COLO668 (cell line): ENCODE results near the gene RELT.

Experiments
- DNase-seq: peaks from one replicate; lab custom pipeline; 2025; ENCODE audit not compliant: unreplicated experiment; lab: John Stamatoyannopoulos, UW

The RELT gene

DNA sequence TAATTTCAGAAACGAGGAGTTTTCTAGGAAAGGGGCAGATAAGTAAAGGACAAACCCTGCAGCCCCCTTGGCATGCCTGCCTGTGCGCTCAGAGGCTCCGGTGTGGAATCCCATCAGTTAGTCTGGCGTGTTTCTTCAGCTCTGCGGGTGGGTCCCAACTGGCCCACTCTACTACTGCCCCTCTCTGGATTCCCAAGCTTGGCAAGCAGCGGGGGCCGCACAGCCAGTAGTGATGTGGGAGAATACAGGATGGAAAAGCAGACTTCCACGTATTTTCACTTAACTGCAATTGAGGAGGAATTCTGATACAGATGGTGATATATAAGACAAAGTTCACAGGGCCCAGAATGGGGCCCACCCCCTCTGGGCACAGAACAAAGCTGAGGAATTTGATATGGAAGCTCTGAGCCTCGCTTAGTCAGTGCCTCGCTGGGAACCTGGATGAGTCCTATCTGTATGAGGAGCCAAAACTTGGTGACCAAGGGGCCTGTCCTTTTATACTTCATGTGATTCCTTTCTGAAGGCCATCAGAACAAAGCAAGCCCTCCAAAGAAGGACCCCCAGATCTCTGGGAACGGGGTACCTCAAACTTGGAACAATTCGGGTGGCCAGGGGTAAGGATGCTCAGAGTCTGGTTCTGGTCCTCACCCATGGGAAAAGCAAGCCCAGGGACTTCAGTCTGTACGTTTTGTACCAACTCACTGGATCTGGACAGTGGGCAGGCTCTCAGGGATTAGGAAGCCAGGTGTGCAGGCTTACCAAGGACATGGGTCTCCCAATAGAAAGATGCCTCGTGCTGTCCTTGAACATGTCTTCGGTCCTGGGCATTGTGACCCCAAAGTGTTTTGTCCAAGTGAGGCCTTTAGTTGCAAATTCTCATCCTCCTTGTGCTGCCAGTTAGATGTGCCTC lies 26.0 kb downstream of the RELT start:
- DNase-seq, result no peak

DNA sequence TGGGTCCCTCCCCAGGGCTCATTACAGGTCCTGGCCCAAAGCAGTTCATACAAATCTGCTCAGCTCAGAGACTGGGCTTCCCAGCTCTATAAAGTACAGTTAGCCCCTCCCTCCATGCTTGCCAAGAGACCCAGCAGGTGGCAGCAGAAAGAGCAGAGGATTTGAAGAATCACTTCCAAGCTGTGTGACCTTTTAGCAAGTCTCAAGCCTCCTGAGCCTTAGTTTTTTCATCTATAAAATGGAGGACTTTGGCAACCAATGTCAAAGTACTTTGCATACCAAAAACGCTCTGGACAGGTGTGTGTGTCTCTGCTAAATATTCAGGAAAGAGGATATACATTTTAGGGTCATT lies 26.6 kb downstream of the RELT start:
- no peak for DNase-seq

DNA sequence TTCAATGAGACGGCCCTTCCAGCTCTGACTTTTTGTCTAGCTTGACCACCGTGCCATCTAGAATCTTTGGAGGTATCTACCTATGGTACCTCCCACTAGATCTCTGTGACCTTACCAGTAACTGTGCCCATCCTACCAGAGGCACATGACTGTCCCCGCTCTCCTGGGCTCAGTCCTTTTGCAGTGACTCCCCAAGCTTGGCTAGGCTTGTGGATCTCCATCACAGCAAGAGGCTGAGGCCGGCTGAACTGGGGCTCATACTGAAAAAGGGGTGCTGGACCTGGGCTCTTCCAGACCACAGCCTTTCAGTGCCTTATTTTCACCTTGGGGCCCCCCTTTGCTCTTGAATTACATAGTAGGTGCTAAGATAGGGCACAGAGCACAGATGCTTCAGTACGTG lies 27.3 kb downstream of the RELT start:
- no peak for DNase-seq

DNA sequence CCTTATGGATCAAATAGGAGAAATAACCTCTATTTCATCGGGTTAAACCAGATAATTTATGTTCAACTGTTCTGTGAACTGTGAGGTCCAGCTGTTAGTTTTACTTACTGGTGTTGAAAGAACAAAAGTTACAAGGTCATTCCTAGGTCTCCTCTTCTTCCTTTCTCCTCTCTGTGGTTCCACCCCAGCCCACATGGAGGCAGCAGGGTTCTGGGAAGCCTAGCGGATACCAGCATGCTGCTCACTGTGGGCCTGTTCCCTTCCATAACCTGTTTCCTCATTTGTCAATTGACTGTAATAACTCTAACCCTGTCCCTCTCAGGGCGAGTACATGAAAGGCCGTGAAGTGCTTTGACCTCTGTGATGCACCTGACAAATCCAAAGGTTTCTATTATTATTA lies 27.8 kb downstream of the RELT start:
- peak; percentile 8 for DNase-seq

DNA sequence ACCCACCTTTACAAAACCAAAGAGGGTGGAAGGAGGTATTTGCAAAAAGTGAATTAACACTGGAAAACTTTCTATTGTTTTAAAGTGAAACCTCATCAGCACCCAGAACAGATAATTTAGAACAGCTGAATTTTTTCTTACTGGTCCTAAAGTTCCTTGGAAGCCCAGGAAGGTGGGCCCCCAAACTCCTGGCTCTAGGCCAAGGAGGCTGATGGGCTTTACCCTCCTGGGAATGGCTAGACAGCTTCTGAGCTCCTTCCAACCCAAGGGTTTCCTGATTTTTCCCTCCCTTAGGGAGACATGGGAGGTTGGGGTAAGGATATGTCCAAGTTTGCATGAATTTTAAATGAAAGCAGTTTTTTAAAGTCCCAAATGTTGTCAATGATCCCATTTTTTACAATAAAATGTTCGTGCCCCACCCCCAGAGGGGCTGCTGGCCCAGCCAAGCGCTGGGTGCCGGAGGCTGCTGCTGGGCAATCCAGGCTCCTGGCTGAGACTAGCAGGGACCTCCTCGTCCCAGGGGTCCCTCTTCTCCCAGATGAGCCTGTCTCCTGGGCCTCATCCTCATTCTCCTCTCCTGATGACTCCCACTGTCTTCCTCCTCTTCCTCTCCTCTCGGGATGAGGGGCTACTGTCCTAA lies 28.4 kb downstream of the RELT start:
- no peak for DNase-seq

DNA sequence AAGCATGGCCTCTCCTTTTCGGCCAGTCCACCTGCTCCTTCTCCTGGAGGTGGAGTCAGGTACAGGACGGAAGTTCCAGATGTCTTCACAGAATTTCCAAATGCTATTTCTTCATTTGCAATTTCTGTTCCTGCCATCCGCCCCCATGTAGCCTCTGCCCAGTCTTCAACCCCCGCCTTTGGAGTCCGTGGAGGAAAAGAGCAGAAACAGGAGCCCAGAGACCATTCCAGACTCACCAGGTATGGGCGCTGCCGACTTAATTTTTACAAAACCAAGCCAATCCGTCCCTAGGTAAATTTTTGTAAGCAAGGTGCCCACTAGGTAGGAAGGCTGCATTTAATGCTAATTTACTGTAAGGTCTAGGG lies 28.9 kb downstream of the RELT start:
- DNase-seq, result no peak

DNA sequence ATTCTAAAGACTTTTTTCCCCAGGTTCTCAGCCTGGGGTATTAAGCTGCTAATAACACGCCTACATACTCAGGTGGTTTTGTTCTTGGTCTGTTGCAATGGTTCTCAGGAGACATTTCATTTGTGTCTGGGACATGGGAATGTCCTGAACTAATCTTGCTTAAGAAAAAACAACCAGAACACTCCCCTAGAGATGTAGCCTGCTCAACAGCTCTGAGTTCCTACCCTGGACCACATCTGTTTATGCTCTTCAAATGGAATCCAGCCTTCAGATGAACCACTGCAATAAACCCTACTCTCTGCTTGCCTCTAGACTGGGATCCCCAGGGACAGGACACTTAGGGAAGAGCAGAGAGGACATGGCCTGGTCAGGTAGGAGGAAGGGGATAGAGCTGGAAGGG lies 29.9 kb downstream of the RELT start:
- no peak for DNase-seq

DNA sequence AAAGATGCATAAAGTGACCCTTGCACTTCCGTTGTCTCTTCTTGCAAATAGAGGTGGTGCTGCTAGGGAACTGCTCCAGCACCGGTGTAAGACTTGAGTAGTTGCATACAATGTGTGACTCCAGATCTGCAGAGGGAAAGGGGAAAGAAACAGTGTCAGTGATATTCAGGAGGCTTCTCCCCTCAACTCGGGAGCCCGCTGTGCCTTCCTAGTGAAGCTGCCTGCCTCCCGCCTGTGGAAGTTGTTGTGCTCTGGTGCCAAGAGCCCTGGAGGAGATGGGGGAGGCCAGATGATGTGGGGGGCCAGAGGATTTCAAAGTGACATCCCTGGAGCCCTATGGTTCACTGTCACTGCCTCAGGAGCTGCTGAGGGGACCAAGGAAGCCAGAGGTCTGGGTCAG lies 30.4 kb downstream of the RELT start:
- no peak for DNase-seq

DNA sequence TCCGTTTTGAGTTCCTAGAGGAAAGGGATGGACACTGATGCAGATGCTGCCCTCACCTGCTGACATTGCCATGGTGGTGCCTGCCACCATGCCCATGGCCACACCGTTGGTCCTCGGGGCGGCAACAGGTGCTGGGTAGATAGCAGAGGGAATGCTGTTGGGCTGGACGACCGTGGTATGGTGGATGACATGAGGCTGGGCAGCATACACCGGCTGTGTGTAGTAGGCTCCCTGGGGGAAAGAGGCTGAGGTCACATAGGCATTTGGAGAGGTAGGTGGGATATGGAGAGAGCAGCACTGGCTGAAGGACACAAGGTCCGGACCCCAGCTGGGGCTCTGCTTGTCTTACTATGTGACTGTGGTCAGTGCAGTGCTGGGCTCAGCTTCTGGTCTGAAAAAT lies 33.2 kb downstream of the RELT start:
- DNase-seq, result no peak

DNA sequence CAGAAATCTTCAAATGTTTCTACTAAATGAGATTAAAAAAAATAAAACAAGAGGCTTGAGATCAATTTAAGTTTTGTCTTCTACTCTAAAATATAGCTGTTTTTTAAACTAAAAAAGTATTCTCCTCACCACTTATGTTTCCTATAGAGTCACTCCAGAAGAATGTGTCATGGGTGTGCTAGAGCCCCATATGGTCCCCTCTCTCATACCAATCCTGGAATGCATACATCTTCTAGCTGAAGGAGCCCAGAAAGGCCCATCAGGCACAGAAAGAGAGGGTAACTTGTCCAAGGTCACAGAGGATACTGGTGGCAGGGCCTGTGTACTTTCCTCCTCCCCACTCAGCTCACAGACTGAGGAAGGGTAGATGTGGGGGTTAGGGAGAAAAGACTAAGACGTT lies 34.4 kb downstream of the RELT start:
- DNase-seq, result no peak

DNA sequence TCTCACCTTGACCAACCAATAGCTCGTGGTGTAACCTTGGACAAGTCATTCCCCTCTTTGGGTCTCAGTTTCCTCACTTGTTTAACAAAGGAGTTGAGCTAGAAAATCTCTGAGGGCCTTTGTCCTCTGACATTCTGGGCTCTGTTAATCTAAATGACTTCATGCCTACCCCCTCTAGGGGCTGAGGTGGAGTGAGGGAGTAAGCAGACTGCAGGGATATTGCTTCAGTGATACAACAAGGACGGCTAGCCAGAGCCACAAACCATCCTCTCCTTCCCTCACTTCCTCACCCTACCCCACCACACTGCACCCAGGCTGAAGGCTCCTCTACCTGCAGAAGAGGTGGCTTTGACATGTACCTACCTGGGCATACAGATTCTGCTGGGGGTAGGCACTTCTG lies 34.8 kb downstream of the RELT start:
- DNase-seq, result no peak

DNA sequence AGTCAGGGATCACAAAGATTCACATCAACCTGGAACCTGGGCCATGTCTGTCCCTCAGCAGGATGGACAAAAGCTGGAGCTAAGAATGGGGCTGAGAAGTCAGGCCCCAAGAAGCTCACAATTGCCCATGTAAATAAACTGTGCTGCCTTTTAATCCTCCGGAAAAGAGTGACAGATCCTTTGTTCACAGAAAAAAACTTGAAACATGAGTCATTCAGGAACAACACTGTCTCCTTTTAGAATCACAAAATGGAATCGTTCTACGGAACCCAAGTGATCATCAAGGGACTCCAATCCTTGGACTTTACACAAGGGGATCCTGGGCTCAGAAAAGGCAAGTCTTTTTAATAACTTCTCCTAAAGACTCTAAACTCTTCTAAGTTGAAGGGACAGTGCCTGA lies 36.1 kb downstream of the RELT start:
- no peak for DNase-seq

DNA sequence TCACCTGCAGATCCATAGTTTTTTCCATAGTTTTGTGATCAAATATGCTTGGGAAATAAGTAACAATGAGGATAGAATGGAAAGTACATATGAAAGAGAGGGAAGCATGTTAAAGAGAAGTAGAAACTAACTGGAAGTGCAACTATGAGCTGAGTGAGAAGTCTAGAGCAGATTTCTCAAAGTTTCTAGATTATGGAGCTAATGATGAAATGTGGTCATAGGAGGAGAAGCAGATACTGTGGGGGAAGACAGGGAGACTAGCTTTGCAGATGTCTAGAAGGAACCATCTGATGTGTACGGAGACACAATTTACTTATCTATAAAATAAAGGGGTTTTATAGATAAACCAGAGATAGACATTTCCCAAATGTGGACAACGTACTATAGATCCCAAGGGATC lies 37.1 kb downstream of the RELT start:
- DNase-seq, result no peak

DNA sequence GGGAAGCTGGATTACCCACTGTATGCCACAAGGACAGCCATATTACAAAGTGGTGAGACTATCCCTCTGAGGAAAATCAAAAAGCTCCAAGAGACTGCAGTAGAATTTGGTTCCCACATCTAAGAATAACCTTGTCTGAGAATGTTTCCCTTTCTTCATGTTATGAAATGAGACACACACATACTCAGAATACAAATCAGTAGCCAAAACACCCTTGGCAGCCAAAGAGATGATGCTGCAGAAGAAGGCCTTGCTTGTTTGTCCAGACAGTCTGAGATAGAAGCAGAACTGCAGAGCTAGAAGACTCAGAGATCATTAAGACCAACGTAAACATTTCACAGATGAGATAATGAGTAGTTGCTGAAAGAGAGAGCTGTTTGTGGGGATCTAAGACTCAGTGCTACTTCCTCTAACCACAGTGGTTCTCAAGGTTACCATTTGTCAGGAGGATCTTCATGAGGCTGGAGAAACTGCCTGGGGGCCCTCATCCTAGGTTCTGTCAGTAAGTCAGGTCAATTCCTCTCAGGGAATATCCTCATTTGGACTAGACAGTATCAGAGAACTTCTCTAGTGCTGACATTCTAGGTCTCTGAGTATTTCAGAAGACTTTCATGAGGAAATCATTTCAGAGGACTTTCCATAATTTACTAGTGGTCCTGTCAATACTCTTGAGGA lies 38.9 kb downstream of the RELT start:
- DNase-seq, result no peak

DNA sequence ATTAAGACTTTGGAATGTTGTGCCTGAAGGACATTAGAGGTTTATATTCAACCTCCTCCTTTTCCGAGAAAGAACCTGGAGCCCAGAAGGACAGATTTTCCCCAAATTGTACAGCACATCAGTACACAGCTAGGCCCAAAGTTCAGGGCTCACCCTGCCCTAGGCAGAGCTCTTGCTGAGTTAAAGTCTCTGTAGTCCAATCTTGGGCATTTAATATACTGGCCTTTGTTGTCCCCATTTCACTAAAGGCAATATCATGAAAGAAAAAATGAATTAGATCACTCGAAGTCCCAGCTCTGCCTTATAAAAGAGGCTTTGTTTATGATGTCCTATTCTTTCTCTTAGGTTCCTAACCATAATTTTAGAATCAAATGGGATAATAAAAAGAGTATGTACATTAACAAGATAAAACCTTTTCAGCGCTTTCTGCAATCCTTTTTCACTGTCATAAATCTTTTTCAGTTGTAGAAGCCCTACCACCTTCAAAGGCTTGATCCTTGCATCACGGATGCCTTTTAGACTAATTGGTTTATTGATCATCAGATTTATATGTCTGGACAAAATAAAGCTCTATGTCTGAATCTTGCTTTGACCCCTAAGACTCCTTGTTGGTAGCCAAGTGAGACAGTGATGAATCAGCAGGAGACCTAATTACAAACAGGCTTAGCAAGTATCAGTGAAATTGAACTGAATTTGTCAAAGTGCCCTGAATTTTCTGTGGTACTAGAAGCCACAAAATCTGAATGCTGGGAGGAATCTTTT lies 39.8 kb downstream of the RELT start:
- DNase-seq, result no peak

DNA sequence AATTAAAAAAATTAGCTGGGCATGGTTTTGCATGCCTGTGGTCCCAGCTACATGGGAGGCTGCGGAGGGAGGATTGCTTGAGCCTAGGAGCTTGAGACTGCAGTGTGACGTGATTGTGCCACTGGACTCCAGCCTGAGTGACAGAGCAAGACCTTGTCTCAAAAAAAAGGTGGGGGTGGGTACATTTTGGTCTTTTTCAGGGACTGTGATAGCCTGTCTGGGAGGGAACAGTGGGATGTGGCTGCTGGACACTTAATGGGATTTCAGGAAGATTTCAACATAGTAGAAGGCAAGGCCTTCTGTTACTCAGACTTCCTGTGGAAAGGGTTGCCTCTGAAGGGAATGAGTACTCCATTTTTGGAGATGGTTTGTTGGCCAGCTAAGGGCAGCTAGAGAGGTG lies 40.6 kb downstream of the RELT start:
- no peak for DNase-seq

DNA sequence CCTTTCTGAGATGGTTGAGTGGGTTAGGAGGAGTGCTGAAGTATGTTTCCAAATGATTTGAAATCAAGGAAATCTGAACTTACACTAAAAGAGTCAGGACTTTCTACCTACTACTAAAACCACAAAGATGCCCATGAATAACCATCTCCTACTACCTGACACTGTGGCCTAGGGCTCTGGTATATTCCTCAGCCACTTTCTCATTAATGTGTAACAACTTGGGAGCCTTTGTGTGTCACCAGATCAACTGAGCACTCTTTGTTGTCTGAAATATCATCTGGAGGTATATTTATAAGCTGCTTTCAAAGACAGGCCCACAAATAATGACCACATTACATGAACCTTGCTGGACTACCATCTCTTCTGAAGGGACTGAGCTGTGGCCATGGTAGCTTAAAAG lies 43.9 kb downstream of the RELT start:
- DNase-seq, result no peak

DNA sequence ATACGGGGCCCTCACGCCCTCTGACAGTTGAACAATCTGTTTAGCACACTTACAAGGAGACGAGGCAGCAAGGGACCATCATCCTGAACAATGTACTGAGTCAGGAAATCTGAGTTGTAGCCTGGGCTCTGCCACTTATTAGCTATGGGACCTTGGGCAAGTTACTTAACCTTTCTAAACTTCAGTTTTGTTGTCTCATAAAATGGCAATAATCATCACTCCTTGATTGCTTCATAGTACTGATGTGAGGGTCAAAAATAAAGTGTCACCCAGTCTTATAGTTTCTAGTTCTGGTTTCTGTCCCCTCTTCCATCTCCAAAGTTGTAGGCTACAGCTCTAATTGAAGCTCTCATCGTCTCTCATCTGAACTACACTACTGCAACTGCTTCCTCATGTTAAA lies 46.7 kb downstream of the RELT start:
- no peak for DNase-seq

DNA sequence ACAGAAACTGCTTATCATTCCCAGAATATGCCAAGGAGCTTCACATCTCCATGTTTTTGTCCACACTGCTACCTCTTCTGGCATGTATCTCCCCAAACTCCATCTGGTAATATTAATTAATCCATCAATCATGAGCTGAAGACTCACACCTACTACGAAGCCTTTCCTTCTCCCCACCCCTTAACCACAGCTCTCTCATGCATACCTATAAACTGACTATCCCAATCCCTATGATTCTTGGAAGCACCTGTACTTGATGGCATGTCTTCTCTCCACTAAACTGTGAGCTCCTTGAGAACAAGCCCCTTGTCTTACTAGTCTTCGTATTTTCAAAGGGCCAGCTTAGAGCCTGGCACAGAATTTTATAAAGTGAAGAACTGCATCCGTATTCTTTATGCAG lies 47.3 kb downstream of the RELT start:
- no peak for DNase-seq

DNA sequence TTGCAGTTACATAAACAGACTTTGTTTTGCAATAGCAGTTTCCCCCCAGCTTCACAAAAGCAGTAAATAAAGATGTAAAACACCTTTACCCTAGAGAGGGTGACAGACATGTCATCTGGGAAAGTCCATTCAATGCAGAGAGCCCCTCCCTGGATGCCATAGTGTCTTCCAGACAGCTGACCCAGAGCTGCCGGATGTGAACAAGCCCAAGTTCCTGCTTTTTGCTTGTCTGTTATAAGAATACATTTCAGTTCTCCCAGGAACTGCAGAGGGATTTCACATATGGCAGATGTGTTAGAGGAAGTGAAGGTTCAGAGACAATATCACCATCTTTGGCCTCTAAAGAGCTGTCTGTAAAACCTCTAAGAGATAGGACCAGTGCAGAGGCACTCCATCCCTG lies 48.9 kb downstream of the RELT start:
- no peak for DNase-seq

DNA sequence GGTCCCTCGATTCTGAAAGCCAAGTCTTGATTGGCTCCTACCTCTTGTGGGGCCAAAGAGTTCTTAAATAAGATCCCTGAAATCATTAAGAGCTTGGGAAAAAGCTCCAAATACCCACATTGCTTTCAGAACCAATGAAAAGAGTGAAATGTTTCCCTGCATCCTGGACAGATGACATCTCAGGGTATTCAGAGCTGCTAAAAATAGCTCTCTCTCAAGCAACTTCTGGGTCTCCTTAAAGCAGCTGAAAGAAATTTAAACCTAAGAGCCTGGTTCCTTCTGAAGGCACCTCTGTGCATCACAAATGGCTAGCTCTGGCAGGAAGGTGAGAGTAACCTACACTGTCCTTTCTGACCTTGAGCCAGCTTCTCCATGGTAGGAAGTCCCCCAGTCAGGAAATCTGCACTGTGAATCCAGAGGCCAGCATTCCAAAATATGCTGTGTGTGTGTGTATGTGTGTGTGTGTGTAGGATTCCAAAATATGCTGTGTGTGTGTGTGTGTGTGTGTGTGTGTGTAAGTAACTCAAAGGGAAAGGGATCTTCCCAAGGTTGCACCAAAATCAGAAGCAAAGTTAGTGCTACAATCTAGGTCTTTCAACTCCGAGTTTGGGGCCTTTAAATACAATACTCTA lies 50.1 kb downstream of the RELT start:
- no peak for DNase-seq
